NCI-H2196 treated with DMSO at 0.1 percent for 48 hours (cell line): ENCODE data around the gene CBLIF.
"Not testable (repeated sequence)": the region's sequence is repeated elsewhere in the genome, so short reads cannot be mapped to it uniquely, and the experiment has no call there.

ENCODE experiments used
- DNase-seq: peaks from one replicate; lab custom pipeline; 2025; ENCODE audit not compliant: unreplicated experiment; lab: John Stamatoyannopoulos, UW

CBLIF gene

DNA sequence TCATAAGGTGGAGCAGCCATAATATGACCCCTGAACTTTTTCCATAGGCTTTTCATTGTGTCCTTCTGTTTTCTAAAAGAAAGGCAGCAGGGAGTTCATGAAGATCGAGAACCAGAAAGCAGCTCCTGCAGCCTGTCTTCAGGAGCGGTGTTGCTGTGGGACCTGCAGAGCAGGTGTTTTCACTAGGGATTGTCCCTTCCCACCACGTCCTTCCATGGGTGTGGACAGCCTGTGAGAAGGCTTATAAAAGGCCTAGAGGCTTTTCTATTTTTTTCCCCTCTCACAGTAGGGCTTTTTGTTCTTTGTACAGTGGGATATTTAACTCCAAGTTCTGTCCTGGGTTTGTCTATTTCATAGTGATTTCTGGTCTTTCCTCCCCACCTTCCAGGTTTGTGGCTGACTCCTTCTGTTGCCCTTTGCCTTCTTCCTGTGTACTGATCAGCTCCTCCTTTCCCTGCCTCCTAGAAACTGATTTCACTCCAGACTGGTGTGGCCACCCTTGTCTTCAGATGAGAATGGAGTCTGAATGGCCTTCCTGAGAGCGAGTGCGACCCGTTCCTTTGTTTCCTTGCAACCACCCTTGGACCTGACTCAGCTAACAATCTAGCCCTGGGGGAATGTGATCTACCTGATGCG lies 44.8 kb downstream of the CBLIF start:
- DNase-seq = no peak

DNA sequence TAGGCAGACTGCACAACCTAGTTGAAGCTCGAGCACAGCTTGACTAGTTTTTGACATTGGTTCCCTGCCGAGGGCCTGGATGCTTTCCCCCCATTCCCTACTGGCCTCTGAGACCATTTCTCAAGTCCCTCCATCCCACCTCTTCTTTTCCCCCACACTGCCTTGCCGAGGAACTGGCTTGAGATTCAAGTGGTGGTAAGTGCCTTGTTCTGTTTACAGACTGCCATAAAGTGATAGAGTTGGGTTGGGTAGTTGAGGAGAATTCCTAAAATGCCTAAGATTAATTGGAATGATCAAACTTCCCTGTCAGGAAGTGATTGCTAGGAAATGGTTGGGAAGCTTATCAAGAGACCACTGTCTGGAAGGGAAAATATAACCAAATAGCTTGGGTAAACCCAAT lies 50.9 kb downstream of the CBLIF start:
- DNase-seq = no peak

DNA sequence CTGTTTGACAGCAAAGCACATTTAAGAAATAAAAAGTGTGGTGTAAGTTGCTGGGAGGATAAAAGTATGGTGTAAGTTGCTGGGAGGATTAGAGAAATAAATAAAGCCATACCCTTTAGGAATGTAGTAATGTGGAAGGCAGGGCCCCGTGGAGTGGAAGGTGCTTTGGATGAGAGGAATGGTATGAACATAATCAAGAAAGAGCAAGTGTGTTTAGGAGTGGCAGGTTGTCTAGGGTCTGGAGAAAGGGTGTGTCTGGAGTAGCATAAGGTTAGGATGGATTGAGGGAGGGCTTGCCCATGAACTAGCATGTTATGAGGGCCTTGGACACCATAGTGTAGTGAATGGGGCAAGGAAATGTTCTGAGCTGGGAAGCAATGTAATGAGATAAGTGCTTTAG lies 52.8 kb downstream of the CBLIF start:
- no peak for DNase-seq

DNA sequence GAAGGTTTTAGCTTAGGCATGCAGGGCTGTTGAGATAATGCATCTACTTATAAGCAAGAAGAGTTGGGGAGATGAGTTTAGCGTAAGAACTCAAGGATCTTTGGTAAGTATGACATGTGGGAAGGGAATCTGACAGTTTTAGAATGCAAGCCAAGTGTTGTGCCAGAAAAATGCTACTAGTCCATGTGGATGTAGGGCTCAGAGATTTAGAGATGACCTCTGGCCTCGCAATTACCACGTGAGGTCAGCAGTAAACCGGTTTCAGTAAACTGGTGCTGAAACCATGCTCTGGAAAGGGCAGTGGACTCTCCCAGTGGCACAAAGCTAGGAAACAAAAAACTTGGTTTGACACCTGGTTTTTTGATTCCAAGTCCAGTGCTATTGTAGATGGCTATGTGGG lies 53.7 kb downstream of the CBLIF start:
- DNase-seq = no peak

DNA sequence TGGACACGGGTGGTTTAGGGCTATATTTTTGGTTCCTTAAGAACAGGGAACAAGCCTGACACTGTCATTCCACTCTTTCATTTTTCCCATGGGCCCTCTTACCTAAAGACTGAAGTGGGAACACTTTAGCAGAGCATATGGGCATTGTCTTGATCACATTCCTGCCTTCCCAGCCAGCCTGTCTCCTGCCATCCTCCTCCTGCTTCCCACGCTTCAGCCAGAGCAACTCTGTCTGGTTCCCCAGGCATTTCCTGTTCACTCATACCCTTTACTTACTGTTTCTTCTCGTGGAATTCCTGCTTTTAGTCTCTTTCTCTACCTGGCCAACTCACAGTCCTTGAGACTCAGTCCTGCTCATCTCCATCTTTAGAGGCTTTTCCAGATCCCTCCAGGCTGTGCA lies 57.5 kb downstream of the CBLIF start:
- no peak for DNase-seq

DNA sequence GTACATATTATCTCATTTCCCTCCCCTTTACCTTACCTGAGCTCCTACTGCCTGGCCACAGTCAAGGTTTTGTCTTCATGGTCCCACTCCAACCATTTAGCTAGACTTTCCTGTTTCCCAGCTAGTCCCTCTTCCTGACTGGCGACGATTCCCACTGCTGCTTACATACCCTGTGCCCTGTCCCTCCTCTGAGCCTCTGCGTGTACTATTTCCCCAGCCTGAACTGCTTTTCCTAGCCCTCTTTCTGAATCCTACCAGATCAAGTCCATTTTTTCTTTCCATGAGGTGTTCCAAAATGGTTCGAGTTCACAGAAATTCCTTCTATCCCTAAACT lies 58.1 kb downstream of the CBLIF start:
- DNase-seq = no peak

DNA sequence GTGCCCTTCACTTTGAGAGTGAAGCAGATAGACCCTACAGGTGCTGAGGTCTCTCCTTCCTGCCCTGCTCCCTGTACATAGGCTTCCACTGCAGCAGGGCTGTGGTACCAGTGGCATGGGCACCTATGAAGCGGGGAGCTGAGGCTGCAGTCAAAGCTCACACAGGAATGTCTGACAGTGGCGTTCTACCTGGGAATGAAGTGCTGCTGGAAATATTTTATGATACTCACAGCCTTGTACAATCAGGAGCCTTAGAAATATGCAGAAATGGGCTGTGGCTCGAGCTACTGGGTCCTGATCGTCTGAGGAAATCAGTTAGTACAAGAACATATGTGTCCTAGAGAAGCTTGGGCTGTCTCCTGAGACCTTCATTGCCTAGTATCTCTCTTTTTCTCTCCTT lies 59.5 kb downstream of the CBLIF start:
- DNase-seq = no peak

DNA sequence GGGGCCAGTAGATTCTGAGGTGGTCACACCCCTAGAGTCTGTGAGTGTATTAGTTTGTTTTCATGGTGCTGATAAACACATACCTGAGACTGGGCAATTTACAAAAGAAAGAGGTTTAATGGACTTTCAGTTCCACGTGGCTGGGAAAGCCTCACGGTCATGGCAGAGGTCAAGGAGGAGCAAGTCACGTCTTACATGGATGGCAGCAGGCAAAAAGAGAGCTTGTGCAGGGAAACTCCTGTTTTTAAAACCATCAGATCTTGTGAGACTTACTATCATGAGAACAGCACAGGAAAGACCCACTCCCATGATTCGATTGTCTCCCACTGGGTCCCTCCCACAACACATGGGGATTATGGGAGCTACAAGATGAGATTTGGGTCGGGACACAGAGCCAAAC lies 60.9 kb downstream of the CBLIF start:
- DNase-seq = not testable (repeated sequence)

DNA sequence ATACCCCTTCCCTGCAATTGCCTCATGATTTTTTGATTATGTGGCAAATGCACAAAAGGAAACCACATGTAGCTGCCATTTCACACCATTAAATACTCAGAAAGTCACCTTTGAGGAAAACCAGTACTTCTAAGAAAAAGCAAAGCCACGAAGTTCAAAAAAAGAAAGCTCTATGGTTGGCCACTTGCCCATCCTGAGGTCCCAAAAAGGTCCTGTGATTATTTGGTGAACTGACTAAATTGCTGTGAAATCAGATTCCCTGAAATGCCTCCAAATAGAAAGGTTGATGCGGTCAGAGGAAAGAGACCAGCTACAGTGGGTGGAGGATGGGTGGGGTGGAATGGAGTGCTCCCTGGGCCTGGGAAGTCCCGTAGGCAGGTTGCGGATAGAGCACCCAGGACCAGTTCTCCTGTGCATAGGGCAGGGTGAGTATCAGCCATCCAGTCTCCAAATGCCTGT lies 61.6 kb downstream of the CBLIF start:
- DNase-seq = no peak

DNA sequence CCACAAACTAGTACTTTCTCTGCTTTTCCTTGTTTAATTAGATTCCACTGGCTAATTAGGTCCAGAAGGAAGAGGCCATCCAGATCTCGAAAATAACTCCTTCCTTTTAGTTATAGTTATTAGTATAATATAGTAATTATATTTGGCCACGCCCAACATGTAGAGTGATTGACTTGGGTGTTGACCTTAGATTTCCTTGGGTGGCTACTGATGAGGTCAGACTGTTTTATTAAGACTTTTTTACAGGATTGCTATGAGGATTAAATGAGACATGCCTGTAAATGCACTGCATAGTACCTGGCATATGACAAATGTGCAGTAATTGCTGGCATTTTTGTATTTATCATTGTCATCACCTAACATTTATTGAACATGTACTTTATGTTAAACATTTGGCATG lies 63.2 kb downstream of the CBLIF start:
- DNase-seq = no peak

DNA sequence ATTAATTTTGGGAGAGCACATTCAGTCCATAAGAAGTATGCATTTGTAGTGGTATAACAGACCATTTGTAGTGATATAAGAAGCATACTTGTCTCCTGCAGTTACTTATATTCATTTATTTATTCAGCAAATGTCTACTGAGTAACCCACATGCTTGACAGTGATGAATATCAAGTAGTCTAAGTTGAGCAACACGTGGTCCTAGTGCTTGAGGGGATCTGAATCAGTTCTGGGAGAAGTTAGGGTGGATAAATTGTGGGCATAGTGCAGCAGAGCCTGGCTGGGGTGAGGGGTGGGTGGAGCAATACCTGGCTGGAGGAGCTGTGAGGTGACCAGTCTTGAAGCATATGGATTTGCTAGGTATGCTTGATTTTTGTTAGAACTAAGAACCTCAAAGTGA lies 65.8 kb downstream of the CBLIF start:
- DNase-seq = no peak
